ENCODE results near the gene COX7A1. TPM values are rescaled to one million over a fixed set of nuclear protein-coding genes. Genes with fewer than 3 reads are reported as not detected.

The COX7A1 gene
- total RNA-seq, 1 donor from 2014 or later = not detected

- intact Hi-C loops (cut with micrococcal nuclease) = loop anchor here (10.0 kb wide), 2 partner anchors 369 to 399 kb away; partner anchors contain the start of genes IGFLR1, KMT2B, LIN37 and PSENEN
Measured at GRCh38 chr19:36113894-36114720, 38.1 kb downstream of the COX7A1 start.

GRCh38 chr19:36113425-36113824 lies 38.8 kb downstream of the COX7A1 start:
- intact Hi-C loops (cut with micrococcal nuclease) = loop anchor here (10.0 kb wide), 2 partner anchors 369 to 399 kb away; partner anchors contain the start of genes IGFLR1, KMT2B, LIN37 and PSENEN

- intact Hi-C loops (cut with micrococcal nuclease) = loop anchor here (10.0 kb wide), 2 partner anchors 368 to 398 kb away; partner anchors contain the start of genes IGFLR1, KMT2B, LIN37 and PSENEN
Measured at GRCh38 chr19:36112678-36113077, 39.6 kb downstream of the COX7A1 start.

- intact Hi-C loops (cut with micrococcal nuclease) = loop anchor here (10.0 kb wide), 2 partner anchors 366 to 396 kb away; partner anchors contain the start of genes IGFLR1, KMT2B, LIN37 and PSENEN
Measured at GRCh38 chr19:36111200-36111539, 41.1 kb downstream of the COX7A1 start.

DNA sequence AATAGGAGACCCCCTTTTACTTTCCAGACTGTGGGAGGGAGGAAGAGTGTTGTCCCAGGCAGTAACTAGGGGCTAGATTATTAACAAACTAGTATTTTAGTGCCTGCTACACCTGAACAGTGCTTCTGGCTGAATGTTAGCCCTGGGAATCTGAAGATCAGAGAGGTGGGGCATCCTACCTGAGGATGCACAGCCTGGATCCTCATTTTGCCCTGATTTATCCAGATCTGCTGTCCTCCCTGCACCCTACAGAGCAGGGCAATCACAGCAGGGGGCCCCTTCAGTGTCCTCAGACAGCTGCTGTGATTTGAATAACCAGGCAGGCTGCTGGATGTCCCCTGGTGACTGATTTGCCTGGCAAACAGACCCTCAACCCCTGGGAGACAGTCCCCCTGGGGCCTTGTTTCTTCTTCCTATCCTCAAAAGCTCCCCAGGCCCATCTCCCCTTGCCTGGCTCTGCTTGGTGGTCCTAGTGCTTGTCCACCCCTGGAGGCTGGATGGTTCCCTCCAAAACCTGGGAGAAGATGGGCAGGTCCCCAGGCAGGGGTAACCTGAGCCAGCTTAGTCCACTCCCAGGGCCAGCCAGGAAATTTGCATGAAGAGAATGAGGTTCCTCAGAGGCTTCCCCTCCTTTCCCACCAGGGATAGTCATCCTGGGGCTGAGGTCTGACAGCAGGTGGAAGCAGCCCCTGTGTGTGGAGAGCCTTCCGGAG lies 41.6 kb downstream of the COX7A1 start, which contains the start of gene OVOL3:
Gene OVOL3, plus strand, starts transcription at position 657 of the 713 bp plus-strand sequence. CDS start 60 bp downstream, outside the sequence.
- intact Hi-C loops (cut with micrococcal nuclease) = loop anchor here (10.0 kb wide), 2 partner anchors 366 to 396 kb away; partner anchors contain the start of genes IGFLR1, KMT2B, LIN37 and PSENEN

- intact Hi-C loops (cut with micrococcal nuclease) = no loop called here
Measured at GRCh38 chr19:36108684-36109083, 43.6 kb downstream of the COX7A1 start.

DNA sequence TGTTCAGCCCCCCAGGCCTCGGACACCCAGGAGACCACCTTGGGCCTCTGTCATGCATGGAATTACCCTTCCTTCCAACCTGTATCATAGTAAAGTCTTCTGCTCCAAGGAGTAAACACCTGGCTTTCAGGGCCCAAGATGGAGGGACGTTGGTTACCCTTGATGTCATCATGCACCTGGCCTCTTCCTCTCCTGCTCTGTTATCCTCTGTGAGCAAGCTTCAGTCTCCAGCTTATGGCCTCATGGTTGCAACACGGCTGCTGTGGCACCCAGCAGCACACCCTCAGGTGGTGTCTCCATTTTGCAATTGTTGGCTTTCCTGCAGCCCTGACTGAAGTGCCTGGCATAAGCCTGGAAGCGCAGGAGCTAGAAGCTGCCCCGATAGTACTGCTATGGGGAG lies 45.3 kb downstream of the COX7A1 start:
- intact Hi-C loops (cut with micrococcal nuclease) = no loop called here

- intact Hi-C loops (cut with micrococcal nuclease) = no loop called here
Measured at GRCh38 chr19:36106441-36106840, 45.8 kb downstream of the COX7A1 start.

DNA sequence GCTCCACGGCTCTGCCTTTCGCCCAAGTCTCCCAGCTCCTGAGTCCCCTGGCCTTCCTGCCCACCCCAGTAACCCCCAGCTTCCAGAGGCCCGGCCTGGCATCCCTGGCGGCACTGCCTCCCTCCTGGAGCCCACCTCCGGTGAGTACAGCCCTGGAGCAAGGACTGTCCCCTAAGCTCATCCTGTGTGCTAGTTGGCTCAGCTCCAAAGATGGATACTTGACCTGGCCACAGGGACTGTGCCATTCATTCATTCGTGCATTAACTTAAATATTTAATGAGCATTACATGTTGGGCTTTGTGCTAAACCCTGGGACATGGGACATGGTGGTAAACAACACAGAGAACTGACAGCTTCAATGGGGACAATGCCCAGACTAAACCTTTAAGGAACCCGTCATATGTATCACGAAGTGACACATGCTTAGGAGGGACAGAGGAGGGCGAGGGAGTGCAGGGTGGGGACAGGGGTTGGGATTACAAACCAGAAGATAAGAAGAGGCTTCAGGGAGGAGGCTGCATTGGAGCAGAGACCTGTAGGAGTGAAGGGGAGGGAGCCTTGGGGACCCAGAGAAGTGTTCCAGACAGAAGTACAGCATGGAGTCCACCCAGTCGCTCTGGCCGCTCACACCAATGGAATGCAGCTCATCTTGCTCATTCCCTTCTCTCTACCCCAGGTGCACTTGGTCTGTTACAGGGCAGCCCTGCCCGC lies 48.2 kb downstream of the COX7A1 start:
- intact Hi-C loops (cut with micrococcal nuclease) = no loop called here

DNA sequence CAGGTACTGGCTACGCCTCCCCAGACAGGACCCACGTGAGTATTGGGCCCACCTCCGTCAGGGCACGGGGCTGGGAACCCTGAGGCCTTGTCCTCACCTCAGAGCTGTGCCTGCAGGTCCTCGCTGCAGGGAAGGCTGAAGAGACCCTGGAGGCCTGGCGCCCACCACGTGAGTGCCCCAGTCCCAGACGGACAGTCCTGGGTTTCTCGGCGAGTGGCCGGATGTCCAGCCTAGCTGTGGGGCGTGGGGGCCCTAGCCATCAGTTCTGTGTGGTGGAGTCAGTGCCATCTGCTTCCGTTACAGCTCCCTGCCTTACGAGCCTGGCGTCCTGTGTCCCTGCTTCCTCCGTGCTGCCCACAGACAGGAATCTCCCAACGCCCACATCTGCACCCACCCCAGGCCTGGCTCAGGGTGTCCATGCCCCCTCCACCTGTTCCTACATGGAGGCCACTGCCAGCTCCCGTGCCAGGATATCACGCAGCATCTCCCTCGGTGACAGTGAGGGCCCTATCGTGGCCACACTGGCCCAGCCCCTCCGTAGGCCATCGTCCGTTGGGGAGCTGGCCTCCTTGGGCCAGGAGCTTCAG lies 49.1 kb downstream of the COX7A1 start:
- intact Hi-C loops (cut with micrococcal nuclease) = no loop called here

GRCh38 chr19:36101550-36102327 lies 50.5 kb downstream of the COX7A1 start:
- intact Hi-C loops (cut with micrococcal nuclease) = no loop called here

Other genes starting within 250 kb of the COX7A1 start
- gene HCST, start 249.9 kb downstream of the COX7A1 start, total RNA-seq = 93.1 and 96.2 TPM in 2 replicates
- 0.52 TPM in 1 of 2 replicates, not detected in the other for gene TYROBP, start 244.2 kb downstream of the COX7A1 start, total RNA-seq
- 9.7 and 11.4 TPM in 2 replicates for gene LRFN3, start 216.1 kb downstream of the COX7A1 start, total RNA-seq
- 16.1 and 16.7 TPM in 2 replicates for gene SDHAF1, start 157.3 kb downstream of the COX7A1 start, total RNA-seq
- 2.6 and 2.7 TPM in 2 replicates for gene SYNE4, start 143.6 kb downstream of the COX7A1 start, total RNA-seq
- gene ALKBH6, start 138.2 kb downstream of the COX7A1 start, total RNA-seq = 34.6 and 39.2 TPM in 2 replicates
- 3.0 and 5.1 TPM in 2 replicates for gene CLIP3, start 119.6 kb downstream of the COX7A1 start, total RNA-seq
- gene THAP8, start 98.2 kb downstream of the COX7A1 start, total RNA-seq = 4.1 and 4.4 TPM in 2 replicates
- gene WDR62, start 97.5 kb downstream of the COX7A1 start, total RNA-seq = 32.6 and 32.8 TPM in 2 replicates
- not detected in 2 replicates for gene OVOL3, start 41.3 kb downstream of the COX7A1 start, total RNA-seq
- gene POLR2I, start 37.6 kb downstream of the COX7A1 start, total RNA-seq = 50.0 and 58.2 TPM in 2 replicates
- 184 and 185 TPM in 2 replicates for gene TBCB, start 37.0 kb downstream of the COX7A1 start, total RNA-seq
- 500 TPM in 2 replicates for gene CAPNS1, start 12.4 kb downstream of the COX7A1 start, total RNA-seq
- 2.0 and 3.0 TPM in 2 replicates for gene ZNF565, start 62.2 kb upstream of the COX7A1 start, total RNA-seq
- gene ZNF146, start 62.7 kb upstream of the COX7A1 start, total RNA-seq = 53.9 and 59.3 TPM in 2 replicates
- gene ZFP14, start 226.8 kb upstream of the COX7A1 start, total RNA-seq = 5.0 TPM in 2 replicates

Measured in T-helper 2 cell treated with Interferon-gamma antibody and Interleukin-4, amounts not matched to agents 100 ng/mL and 5 ng/mL, for 36 hours (primary cell).